Left ventricle myocardium inferior (tissue), 1 donor: ENCODE data around the gene WWP2. TPM values are rescaled to one million over a fixed set of nuclear protein-coding genes. Genes with fewer than 3 reads are reported as not detected.
"Not testable (repeated sequence)": the region's sequence is repeated elsewhere in the genome, so short reads cannot be mapped to it uniquely, and the experiment has no call there.

Source experiments
- DNase-seq: peaks from one replicate; pipeline ENCODE4 v3.0.0-alpha.2; 2020
- H3K27ac ChIP-seq: fragments of 200-600 bp; replicated peaks from 2 replicates; pipeline ENCODE4 v1.8.0; 2021
- H3K27me3 ChIP-seq: fragments of 200-600 bp; 2 replicates; pipeline ENCODE4 v1.8.0; 2021; ENCODE audit warnings: low read depth
- H3K36me3 ChIP-seq: fragments of 200-600 bp; 2 replicates; pipeline ENCODE4 v1.8.0; 2021
- H3K4me1 ChIP-seq: fragments of 200-600 bp; 2 replicates; pipeline ENCODE4 v1.8.0; 2021
- H3K4me3 ChIP-seq: fragments of 200-600 bp; 2 replicates; pipeline ENCODE4 v1.8.0; 2021; ENCODE audit warnings: mild to moderate bottlenecking, moderate library complexity
- H3K9me3 ChIP-seq: fragments of 200-600 bp; replicated peaks from 2 replicates; pipeline ENCODE4 v1.8.0; 2021
- intact Hi-C: fragments of 100-400 bp; cut with micrococcal nuclease; formaldehyde crosslinking; loops from one replicate; pipeline ENCODE4 v1.11.0; 2022
- total RNA-seq: library from RNA; stranded (reverse); fragmentation: NEBNext Ultra II Directional; extraction: Animal tissue kit (Norgen Biotek cat#: 25700); gene quantifications from one replicate; pipeline ENCODE4 v1.2.1, GENCODE V29; 2021
- donor health status: DM: no; HTN: yes; CAD: no; lungs with severe emphysema.

The WWP2 gene
- total RNA-seq, 1 donor from 2014 or later = 21.3 TPM

GRCh38 chr16:69952572-69953355 lies 190.6 kb downstream of the WWP2 start:
- intact Hi-C loops, H3K4me3 ChIP-seq, H3K27ac ChIP-seq, H3K4me1 ChIP-seq, H3K36me3 ChIP-seq, H3K9me3 ChIP-seq, DNase-seq, H3K27me3 ChIP-seq: not testable (repeated sequence)

- H3K27me3 ChIP-seq, intact Hi-C loops, H3K36me3 ChIP-seq, H3K4me3 ChIP-seq, H3K9me3 ChIP-seq, H3K4me1 ChIP-seq, H3K27ac ChIP-seq, DNase-seq: not testable (repeated sequence)
Measured at GRCh38 chr16:69954241-69954640, 192.1 kb downstream of the WWP2 start.

GRCh38 chr16:69963312-69963711 lies 201.2 kb downstream of the WWP2 start:
- H3K27me3 ChIP-seq, intact Hi-C loops, H3K9me3 ChIP-seq, DNase-seq, H3K4me3 ChIP-seq, H3K36me3 ChIP-seq, H3K27ac ChIP-seq, H3K4me1 ChIP-seq: not testable (repeated sequence)

- H3K4me1 ChIP-seq, H3K36me3 ChIP-seq, intact Hi-C loops, H3K27me3 ChIP-seq, H3K9me3 ChIP-seq: not testable (repeated sequence)
- peak overlapping the region; percentile 70 for H3K4me3 ChIP-seq
- peak; percentile 77 for DNase-seq
- H3K27ac ChIP-seq = peak overlapping the region; percentile 84
Measured at GRCh38 chr16:69964960-69965660, 203.0 kb downstream of the WWP2 start.

GRCh38 chr16:69965661-69966054 lies 203.5 kb downstream of the WWP2 start:
- DNase-seq, H3K9me3 ChIP-seq, H3K4me1 ChIP-seq, H3K27me3 ChIP-seq, H3K36me3 ChIP-seq, intact Hi-C loops: not testable (repeated sequence)
- Histone ChIP-seq H3K27ac (peak overlapping the region; percentile 84), H3K4me3 (peak overlapping the region; percentile 70)

GRCh38 chr16:69967688-69968087 lies 205.6 kb downstream of the WWP2 start:
- intact Hi-C loops = not testable (repeated sequence)

GRCh38 chr16:69968125-69968524 lies 206.0 kb downstream of the WWP2 start:
- DNase-seq, H3K27me3 ChIP-seq, H3K4me1 ChIP-seq, H3K9me3 ChIP-seq, H3K4me3 ChIP-seq, H3K36me3 ChIP-seq, intact Hi-C loops, H3K27ac ChIP-seq: not testable (repeated sequence)

More at GRCh38 chr16:69967688-69968087, 205.6 kb downstream of the WWP2 start:
- not testable (repeated sequence) for H3K4me1 ChIP-seq, H3K27ac ChIP-seq, H3K4me3 ChIP-seq, H3K27me3 ChIP-seq, DNase-seq, H3K36me3 ChIP-seq, H3K9me3 ChIP-seq

GRCh38 chr16:69969657-69970056 lies 207.5 kb downstream of the WWP2 start:
- H3K27me3 ChIP-seq, intact Hi-C loops, H3K4me3 ChIP-seq, H3K4me1 ChIP-seq, DNase-seq, H3K9me3 ChIP-seq, H3K27ac ChIP-seq, H3K36me3 ChIP-seq: not testable (repeated sequence)

GRCh38 chr16:69972120-69972519 lies 210.0 kb downstream of the WWP2 start:
- H3K27ac ChIP-seq, intact Hi-C loops, H3K27me3 ChIP-seq, H3K4me1 ChIP-seq, H3K4me3 ChIP-seq, DNase-seq, H3K36me3 ChIP-seq, H3K9me3 ChIP-seq: not testable (repeated sequence)

GRCh38 chr16:69972935-69973334 lies 210.8 kb downstream of the WWP2 start:
- H3K9me3 ChIP-seq = not testable (repeated sequence)

GRCh38 chr16:69985196-69985595 lies 223.1 kb downstream of the WWP2 start:
- H3K27ac ChIP-seq, H3K4me1 ChIP-seq, intact Hi-C loops, H3K4me3 ChIP-seq, DNase-seq, H3K27me3 ChIP-seq, H3K9me3 ChIP-seq: not testable (repeated sequence)
- peaks cover 13% of the 10 kb centered on the region for H3K36me3 ChIP-seq

More at GRCh38 chr16:69972935-69973334, 210.8 kb downstream of the WWP2 start:
- DNase-seq, H3K36me3 ChIP-seq, H3K4me3 ChIP-seq, H3K27ac ChIP-seq, H3K4me1 ChIP-seq, H3K27me3 ChIP-seq, intact Hi-C loops: not testable (repeated sequence)
